ENCODE results near the gene PSEN1. TPM values are rescaled to one million over a fixed set of nuclear protein-coding genes. Genes with fewer than 3 reads are reported as not detected.
A peak's percentile ranks its signal among the peaks of the same experiment; 100 is the strongest.
"Not testable (repeated sequence)": the region's sequence is repeated elsewhere in the genome, so short reads cannot be mapped to it uniquely, and the experiment has no call there.

PSEN1 gene
- total and polyA plus RNA-seq, 9 donors, result 21.7 to 73.1 (median 44.0) TPM

DNA sequence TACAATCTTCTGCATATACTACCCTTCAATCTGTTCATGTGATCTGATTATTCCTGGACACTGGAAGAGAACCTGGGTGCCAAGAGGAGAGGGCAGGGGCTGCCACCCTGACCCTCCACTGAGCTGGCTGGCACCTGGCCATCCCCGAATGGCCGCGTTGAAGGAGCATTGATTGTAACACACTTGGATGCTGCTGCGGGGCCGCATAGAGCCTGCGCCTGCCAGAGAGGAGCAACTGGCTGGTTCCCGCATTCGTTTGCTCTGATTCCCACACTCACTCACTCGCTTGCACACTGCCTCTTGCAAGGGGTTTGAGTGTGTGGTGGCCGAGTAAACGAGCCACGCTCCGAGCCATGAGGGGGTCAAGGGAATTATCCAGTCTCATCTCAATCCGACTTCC lies 32.4 kb downstream of the PSEN1 start:
- H3K27ac ChIP-seq, result no peak overlapping the region
- no peaks in the 10 kb centered on the region for H3K36me3 ChIP-seq
- no peak for TF ChIP-seq POLR2A (IDR thresholded peaks at IDR 0.05)
- TF ChIP-seq, protein P1, sequence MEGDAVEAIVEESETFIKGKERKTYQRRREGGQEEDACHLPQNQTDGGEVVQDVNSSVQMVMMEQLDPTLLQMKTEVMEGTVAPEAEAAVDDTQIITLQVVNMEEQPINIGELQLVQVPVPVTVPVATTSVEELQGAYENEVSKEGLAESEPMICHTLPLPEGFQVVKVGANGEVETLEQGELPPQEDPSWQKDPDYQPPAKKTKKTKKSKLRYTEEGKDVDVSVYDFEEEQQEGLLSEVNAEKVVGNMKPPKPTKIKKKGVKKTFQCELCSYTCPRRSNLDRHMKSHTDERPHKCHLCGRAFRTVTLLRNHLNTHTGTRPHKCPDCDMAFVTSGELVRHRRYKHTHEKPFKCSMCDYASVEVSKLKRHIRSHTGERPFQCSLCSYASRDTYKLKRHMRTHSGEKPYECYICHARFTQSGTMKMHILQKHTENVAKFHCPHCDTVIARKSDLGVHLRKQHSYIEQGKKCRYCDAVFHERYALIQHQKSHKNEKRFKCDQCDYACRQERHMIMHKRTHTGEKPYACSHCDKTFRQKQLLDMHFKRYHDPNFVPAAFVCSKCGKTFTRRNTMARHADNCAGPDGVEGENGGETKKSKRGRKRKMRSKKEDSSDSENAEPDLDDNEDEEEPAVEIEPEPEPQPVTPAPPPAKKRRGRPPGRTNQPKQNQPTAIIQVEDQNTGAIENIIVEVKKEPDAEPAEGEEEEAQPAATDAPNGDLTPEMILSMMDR (IDR thresholded peaks at IDR 0.05), result no peak
- no peak for TF ChIP-seq EP300 (IDR thresholded peaks at IDR 0.05)
- H3K9me3 ChIP-seq, result no peaks in the 10 kb centered on the region
- no peaks in the 10 kb centered on the region for H3K27me3 ChIP-seq
- 85 to 88% (median 87%) methylated on average over 14 of the region's 14 CpGs for WGBS, 3 donors
- H3K4me3 ChIP-seq, result no peak overlapping the region
- intact Hi-C loops (cut with DNase I), result loop anchor here in 1 of 4 donors (2.0 kb wide), 1 partner anchor 298 kb away; no protein-coding TSS in a partner anchor
- no peak for DNase-seq
- no peaks in the 10 kb centered on the region for H3K4me1 ChIP-seq (ENCODE audit: insufficient read depth)

DNA sequence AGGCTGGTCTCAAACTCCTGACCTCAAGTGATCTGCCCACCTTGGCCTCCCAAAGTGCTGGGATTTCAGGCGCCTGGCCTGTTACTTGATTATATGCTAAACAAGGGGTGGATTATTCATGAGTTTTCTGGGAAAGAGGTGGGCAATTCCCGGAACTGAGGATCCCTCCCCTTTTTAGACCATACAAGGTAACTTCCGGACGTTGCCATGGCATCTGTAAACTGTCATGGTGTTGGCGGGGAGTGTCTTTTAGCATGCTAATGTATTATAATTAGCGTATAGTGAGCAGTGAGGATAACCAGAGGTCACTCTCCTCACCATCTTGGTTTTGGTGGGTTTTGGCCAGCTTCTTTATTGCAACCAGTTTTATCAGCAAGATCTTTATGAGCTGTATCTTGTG lies 33.5 kb downstream of the PSEN1 start:
- 79 to 92% (median 88%) methylated on average over 6 of the region's 6 CpGs for WGBS, 3 donors
- not testable (repeated sequence) for H3K4me3 ChIP-seq; DNase-seq; H3K9me3 ChIP-seq; H3K27me3 ChIP-seq; H3K27ac ChIP-seq; H3K4me1 ChIP-seq (ENCODE audit: insufficient read depth); H3K36me3 ChIP-seq
- intact Hi-C loops (cut with DNase I), result loop anchor here (2.0 to 10.0 kb wide), 5 partner anchors 105 to 305 kb away; no protein-coding TSS in a partner anchor

DNA sequence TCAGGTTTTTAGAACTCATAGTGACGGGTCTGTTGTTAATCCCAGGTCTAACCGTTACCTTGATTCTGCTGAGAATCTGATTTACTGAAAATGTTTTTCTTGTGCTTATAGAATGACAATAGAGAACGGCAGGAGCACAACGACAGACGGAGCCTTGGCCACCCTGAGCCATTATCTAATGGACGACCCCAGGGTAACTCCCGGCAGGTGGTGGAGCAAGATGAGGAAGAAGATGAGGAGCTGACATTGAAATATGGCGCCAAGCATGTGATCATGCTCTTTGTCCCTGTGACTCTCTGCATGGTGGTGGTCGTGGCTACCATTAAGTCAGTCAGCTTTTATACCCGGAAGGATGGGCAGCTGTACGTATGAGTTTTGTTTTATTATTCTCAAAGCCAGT lies 34.4 kb downstream of the PSEN1 start:
- no peaks in the 10 kb centered on the region for H3K9me3 ChIP-seq
- 82 to 87% (median 83%) methylated on average over 11 of the region's 11 CpGs for WGBS, 3 donors
- H3K4me1 ChIP-seq (ENCODE audit: insufficient read depth), result no peaks in the 10 kb centered on the region
- TF ChIP-seq EP300 (IDR thresholded peaks at IDR 0.05) (no peak), POLR2A (IDR thresholded peaks at IDR 0.05) (no peak)
- TF ChIP-seq, protein P1 (IDR thresholded peaks at IDR 0.05), result no peak
- intact Hi-C loops (cut with DNase I), result loop anchor here (5.0 to 10.0 kb wide), 4 partner anchors 104 to 304 kb away; no protein-coding TSS in a partner anchor
- H3K36me3 ChIP-seq, result no peaks in the 10 kb centered on the region
- DNase-seq, result no peak
- H3K27ac ChIP-seq, result no peak overlapping the region
- no peaks in the 10 kb centered on the region for H3K27me3 ChIP-seq
- no peak overlapping the region for H3K4me3 ChIP-seq

DNA sequence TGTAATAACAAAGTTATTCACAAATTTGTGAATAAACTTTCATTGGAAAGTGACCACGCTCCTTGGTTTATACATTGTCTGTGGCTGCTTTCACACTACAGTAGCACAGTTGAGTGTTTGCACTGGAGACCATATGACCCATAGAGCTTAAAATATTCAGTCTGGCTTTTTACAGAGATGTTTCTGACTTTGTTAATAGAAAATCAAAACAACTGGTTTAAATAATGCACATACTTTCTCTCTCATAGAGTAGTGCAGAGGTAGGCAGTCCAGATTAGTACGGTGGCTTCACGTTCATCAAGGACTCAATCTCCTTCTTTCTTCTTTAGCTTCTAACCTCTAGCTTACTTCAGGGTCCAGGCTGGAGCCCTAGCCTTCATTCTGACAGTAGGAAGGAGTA lies 36.2 kb downstream of the PSEN1 start:
- H3K27me3 ChIP-seq, result no peaks in the 10 kb centered on the region
- H3K9me3 ChIP-seq, result no peaks in the 10 kb centered on the region
- H3K27ac ChIP-seq, result no peak overlapping the region
- TF ChIP-seq EP300 (IDR thresholded peaks at IDR 0.05) (no peak), POLR2A (IDR thresholded peaks at IDR 0.05) (no peak)
- TF ChIP-seq, protein P1 (IDR thresholded peaks at IDR 0.05), result no peak
- H3K36me3 ChIP-seq, result no peaks in the 10 kb centered on the region
- H3K4me1 ChIP-seq (ENCODE audit: insufficient read depth), result no peaks in the 10 kb centered on the region
- H3K4me3 ChIP-seq, result no peak overlapping the region
- 79 to 85% (median 85%) methylated on average over 3 of the region's 3 CpGs for WGBS, 3 donors
- intact Hi-C loops (cut with DNase I), result loop anchor here (5.0 to 10.0 kb wide), 4 partner anchors 102 to 302 kb away; no protein-coding TSS in a partner anchor
- no peak for DNase-seq

DNA sequence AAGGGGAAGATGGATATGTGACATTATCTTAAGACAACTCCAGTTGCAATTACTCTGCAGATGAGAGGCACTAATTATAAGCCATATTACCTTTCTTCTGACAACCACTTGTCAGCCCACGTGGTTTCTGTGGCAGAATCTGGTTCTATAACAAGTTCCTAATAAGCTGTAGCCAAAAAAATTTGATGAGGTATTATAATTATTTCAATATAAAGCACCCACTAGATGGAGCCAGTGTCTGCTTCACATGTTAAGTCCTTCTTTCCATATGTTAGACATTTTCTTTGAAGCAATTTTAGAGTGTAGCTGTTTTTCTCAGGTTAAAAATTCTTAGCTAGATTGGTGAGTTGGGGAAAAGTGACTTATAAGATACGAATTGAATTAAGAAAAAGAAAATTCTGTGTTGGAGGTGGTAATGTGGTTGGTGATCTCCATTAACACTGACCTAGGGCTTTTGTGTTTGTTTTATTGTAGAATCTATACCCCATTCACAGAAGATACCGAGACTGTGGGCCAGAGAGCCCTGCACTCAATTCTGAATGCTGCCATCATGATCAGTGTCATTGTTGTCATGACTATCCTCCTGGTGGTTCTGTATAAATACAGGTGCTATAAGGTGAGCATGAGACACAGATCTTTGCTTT lies 36.9 kb downstream of the PSEN1 start:
- intact Hi-C loops (cut with DNase I), result loop anchor here (5.0 to 10.0 kb wide), 4 partner anchors 102 to 302 kb away; no protein-coding TSS in a partner anchor
- no peaks in the 10 kb centered on the region for H3K27me3 ChIP-seq
- TF ChIP-seq, protein P1 (IDR thresholded peaks at IDR 0.05), result peak in 2 of 3 donors; percentile 46 to 61
- TF ChIP-seq EP300 (IDR thresholded peaks at IDR 0.05), result no peak
- WGBS, 3 donors, result 45 to 47% (median 46%) methylated on average over 3 of the region's 3 CpGs
- DNase-seq, result no peak
- H3K36me3 ChIP-seq, result no peaks in the 10 kb centered on the region
- no peaks in the 10 kb centered on the region for H3K4me1 ChIP-seq (ENCODE audit: insufficient read depth)
- no peak overlapping the region for H3K4me3 ChIP-seq
- no peaks in the 10 kb centered on the region for H3K9me3 ChIP-seq
- no peak overlapping the region for H3K27ac ChIP-seq

All from ovary (tissue), 9 donors.